AG20443 (cell line): ENCODE results near the gene DTNBP1.

Source experiments
- DNase-seq: peaks from one replicate; pipeline ENCODE4 v3.0.0; 2012; ENCODE audit warnings: low spot score, mixed read lengths

The DTNBP1 gene

DNA sequence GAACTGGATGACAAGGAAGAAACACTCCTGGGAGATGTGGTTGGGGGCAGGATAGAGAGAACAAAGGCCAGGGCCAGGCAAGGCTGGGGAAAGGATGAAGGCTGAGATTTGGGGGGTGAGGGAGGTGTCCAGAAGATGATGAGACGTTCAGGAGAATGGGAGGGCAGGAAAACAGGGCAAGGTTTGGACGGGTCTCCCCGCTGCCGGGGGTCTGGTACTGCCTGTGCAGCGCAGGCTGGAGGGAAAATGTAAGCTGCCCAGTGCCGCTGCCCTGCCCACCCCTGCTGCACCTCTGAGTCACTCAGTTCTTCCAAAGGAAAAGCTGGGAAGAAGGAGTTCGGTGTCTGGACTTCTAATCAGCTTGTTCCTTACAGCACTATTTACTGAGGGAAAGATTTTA is 130.9 kb downstream of the DTNBP1 start:
- DNase-seq: no peak

DNA sequence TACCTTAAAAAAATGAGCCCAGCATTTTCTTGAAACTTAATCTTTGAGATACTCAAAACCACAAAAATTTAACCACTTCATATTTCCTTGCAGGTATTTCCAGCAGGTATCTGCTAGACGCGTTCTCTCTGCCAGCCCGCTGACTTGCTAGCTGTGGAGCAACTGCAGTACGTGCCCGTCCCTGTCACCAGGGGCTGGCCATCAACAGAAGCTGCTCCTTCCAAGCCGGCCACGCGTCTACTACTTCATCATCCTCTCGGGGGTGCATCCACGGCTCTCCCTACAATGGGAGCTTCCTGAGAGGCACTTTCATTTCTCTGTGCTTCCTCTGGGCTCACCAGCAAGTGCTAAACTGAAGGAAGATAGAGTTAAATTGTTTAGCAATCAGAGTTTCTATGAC is 132.4 kb downstream of the DTNBP1 start:
- DNase-seq: no peak

DNA sequence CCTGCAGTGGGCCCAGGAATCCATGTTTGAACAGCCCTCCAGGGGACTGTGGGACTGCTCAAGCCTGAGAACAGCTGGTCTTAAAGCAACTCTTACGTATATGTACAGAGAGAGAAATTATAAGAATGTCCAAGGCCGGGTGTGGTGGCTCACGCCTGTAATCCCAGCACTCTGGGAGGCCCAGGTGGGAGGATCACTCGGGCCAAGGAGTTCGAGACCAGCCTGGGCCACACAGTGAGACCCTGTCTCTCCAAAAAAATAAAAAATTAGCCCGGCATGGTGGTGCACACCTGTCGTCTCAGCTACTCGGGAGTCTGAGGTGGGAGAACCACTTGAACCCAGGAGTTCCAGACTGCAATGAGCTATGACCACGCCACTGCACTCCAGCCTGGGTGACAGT is 134.0 kb downstream of the DTNBP1 start:
- no peak for DNase-seq

DNA sequence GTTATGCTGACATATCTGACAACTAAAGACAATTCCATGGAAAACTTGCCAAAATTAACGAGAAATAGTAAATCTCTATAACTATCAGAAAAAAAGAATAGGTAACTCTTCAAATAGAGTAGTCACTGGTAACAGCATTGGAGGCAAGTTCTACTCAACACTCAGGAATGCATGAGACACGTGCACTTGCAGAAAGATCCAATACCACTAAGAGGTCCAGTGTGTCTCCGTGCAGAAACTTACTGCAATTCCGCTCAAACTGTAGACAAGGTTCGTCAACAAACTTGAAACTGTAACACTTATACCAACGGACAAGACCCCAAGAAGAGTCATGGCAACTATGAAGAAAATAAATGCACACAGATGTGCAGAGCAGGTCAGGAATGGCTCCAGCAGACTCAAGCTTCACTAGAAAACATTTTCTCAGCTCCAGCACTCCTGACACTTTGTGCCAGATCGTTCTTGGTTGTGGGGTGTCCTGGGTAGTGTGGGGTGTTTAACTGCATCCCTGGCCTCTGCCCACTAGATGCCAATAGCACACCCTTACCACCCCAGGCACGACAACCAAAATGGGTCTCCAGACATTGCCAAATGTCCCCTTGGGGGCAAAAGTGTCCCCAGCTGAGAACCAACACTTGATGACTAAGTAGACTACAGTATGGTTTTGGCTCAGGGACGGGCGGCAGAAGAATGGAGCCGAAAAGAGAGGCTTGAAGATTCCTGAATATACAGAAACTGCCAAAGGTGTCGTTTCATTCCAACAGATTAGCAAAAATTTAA is 134.8 kb downstream of the DTNBP1 start:
- no peak for DNase-seq

DNA sequence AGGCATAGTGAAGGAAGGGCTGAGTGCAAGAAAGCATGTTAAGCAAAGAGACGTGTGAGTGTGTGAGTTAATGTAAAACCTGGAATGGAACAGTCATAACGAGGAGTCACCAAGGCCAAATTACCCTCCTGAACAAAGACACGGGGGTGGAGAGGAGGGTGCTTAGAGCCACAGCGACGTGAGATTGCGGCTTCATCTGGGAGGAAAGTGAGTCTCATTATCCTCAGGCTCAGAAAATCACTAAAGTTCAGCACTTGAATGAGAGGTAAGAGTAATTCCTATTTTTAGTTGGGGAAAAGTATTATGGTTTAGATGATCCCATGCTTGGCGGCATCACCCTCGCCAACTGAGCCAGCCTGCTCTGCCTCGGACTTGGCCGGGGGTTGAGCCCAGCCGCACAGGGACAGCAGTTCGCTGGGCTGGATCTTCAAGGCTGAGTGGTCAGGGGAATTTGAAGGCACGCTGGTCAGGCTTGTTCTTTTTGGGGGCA is 136.6 kb downstream of the DTNBP1 start:
- no peak for DNase-seq

DNA sequence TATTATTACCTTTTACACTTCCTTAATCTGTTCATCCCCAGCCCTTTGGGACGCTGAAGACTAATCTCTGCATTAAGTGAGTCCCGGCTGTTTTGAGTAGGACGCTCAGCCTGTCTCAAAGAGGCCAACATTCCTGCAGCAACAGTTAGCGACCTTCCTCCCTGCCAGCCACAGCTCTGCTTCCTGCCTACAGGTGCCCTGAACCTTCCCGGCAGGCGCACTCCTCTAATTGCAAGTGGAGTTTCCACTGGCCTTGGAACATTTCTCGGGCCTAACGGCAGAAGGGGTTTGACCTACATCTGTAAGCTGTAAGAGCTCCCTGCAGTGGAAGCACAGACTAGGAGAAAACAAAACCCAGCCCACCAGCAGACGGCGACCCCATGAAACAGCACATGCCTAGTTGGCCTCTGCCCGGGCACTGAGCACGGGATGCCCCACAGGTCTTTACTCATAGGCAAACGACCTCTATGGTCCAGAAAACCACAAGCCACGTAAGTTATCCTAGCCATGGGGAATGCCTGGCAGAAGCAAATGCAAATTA is 137.9 kb downstream of the DTNBP1 start:
- DNase-seq: no peak

DNA sequence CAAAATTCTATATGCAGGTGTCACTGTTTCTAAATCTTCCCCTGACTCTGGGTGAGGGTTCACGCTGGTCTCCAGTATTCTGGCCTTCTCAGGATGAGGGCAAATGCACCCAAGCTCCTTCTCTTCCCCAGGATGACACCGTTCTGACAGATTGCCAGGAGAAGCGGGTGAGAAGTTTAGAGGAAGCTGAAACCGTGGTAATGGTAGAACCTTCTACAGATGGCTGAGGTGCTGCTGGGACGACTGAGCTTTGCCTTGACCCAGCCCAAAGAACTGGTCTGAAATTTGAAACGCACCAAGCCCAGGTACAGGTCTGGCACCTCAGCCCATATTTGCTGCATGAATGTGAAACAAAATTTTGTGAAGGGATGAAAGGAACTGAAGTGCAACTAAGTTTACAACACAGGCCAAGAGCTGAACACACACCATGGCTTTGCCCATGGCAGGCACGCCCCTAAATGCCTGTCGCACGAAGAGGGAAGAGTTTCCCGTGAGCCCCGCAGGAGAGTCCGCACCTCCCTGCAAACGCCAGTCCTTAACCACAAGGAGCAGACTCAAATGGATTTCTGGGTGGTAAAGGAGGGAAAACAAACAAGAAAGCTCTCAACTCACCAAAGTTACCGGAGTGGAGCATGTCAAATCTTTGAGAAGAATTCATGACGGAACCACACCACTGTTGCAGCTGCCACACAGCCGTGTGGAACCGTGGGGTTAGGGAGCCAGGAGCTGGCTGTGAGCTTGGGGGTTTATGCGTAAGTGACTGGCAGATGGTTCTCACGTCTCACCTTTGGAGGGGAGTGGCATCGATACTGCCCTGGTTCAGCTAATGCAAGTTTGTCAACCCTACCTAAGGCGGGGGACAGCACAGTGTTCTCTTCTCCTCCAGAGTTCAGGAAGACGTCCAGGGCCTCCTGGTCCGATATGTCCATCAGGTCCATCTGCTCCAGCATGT is 138.9 kb downstream of the DTNBP1 start:
- DNase-seq: no peak

DNA sequence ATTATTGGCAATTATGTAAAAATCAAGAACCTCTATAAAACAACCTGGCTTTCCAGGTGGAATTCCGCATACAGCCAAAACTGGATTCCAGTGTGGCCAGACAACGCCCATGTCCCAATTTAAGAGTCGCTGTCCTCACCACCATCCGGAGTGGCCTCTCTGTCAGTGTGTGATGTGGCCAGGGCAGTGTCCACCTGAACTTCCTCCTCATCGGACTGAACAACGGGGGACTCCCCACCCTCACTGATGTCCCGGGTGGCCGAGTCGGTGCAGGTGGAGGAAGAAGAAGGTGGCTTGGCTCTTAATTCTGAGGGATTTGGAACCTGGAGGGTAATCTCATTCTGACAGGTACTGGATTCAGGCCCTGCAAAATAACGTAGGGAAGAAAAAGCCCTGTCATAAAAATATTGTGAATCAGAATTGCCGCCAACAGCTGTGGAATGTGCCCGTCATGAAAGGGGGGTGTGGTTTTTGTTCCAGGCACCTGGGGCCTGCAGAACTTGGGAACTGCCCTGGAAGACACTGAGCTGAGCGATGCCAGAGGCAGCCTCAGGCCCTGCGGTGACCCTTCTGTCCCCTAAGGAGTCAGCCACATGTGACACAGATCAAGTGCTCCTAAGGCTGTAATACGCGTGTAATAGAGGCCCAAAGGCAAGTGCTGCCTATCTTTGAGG is 139.8 kb downstream of the DTNBP1 start:
- no peak for DNase-seq

DNA sequence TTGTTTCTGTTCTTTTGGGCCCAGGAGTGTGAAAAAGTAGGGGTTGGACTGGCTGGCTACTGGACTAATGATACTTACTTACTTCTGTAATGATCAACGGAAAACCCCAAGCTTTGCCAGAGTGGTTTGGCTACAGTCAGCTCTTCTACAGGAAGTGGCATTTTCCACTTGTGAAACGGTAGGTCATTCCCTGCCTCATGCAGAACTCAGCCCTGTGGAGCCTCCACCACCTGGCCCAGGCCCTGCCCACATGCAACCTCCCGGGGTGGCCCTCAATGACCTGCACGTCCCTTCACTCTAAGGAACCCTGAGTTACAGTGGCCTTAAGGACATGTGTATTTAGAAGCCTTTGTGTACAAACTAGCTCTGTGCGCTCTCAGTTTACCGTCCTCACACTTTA is 140.4 kb downstream of the DTNBP1 start:
- no peak for DNase-seq

DNA sequence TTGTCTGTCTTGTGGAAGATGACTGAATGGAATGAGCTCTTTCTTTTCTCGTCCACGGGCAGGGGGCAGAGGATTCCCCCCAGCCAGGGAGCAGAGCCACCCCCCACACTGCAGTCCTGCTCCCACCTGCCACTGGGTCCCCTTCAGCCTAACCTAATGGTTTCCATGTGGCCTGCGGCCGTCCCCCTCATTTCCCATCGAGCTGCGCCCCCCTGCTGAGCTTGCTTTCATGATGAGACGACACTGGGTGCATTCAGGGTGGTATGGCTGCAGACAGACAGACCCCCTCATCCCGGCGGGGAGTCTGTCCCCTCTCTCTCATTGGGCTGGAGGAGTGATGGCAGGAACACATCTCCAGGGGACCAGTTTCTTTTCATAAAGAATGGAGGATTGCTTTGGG is 140.8 kb downstream of the DTNBP1 start:
- no peak for DNase-seq

DNA sequence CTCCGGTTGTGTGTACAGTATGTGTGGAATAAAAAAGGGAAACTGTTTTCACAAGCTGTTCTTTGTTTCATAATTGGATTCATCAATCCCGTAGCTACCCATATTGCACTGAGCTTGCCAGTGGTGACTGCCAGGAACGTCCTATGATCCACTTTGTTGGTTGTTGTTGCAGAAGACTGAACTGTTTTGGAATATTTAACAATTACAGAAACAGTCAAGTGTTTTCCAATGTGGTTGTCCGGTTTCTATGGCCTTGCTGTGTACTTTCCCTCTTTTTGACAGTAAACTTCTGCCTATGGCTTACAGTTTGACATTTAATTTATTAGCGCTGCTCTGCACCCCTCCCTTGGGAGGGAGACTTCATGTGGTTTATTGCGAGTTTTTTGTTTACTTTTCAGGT is 141.2 kb downstream of the DTNBP1 start:
- DNase-seq: no peak

DNA sequence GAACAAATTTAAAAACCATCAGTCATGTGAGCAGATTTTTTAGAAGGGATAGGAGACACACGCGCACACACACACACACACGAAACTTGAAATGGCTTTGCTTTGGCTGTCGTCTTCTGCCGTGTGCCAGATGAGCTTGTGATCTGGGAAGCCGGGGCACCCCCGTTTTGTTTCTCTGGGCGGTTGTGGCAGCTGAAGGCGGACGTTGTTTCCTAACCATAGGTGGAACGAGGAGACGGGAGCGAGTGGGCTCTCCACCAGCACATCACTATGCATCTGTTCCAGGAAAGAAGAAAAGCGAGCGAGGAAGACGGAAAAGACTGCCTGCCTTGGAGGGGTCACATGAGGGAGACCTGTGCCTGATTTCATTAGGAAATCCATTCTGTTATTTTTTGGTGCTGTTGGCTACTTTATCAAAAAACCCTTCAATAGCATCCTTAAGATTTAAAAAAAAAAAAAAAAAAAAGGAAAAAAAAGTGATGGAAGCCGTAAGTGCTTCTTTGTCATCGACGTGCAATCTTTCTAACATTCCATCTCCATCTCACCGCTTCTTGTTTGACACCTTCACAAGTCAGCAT is 142.1 kb downstream of the DTNBP1 start:
- DNase-seq: no peak

DNA sequence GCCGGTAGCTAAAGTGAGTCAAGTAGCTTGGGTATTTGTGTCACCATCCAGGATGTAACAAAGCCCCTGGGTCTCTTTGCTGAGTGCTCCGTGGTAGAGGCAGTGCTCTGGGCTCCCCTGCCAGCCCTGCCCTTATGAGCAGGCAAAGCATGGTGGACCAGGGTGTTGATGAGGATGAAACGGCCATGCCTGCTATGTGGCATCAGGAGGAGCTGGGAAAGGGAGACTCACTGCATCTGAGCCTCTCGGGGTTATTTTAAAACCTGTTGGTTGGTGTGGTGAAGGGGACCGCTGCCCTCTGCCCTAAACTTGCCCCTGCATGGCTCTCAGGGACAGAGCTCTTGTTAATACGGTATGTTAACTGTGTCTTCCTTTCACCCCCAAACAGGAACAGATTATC is 143.1 kb downstream of the DTNBP1 start:
- DNase-seq: no peak

DNA sequence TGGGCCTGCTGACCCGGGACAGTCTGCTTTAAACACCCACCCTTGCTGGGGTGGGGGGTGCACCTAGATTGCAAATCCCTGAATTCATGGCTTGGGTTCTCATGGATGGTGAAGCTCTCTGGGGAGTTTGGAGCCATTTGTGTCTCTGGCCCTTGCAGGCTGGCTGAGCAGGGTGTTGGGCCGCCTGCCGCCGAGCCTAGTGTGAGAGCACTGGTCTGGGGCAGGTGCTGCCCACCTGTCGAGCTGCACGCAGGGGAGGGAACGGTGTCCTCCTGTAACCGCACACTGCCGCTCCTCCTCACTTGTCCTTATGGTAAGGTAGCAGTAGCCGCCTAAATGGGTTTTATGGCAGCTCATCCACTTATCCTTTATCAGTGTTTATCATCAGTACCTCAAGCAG is 143.9 kb downstream of the DTNBP1 start:
- no peak for DNase-seq

DNA sequence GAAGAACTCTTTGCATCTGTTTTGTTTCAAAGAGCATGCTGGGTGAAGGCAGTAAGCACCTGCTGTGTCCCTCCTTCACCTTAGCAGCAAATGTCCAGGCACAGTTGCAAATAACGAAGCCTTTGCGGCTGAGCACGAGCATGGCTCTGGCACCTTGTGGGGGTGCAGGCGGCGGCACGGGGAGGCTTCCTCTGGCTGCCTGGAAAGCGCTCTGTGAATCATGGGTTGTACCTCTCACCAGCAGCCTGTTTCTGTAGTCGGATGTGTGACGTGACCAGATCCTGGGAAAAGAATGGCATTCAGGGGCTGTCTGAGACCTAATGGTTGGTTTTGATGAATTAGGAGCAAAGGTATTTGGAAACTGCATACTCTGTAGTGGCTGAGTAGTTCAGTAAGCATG is 144.8 kb downstream of the DTNBP1 start:
- no peak for DNase-seq

DNA sequence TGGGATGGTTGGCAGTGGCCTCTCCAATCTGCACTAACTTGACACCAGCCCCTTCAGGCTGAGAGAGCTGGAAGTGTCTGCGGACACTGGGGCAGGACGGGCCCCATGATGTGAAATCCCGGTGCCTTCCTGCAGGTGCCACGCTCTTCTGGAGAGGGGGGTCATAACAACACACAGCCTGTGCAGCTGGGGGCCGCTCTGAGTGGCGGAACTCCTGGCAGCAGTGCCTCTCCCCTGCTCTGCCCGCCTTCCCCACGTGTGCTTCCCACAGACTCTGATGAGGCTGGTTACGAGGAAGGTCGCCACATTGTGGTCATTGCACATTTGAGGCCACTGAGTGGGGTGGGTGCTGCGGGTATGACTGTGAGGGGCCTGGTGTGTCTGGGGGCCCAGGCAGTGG is 145.2 kb downstream of the DTNBP1 start:
- no peak for DNase-seq

DNA sequence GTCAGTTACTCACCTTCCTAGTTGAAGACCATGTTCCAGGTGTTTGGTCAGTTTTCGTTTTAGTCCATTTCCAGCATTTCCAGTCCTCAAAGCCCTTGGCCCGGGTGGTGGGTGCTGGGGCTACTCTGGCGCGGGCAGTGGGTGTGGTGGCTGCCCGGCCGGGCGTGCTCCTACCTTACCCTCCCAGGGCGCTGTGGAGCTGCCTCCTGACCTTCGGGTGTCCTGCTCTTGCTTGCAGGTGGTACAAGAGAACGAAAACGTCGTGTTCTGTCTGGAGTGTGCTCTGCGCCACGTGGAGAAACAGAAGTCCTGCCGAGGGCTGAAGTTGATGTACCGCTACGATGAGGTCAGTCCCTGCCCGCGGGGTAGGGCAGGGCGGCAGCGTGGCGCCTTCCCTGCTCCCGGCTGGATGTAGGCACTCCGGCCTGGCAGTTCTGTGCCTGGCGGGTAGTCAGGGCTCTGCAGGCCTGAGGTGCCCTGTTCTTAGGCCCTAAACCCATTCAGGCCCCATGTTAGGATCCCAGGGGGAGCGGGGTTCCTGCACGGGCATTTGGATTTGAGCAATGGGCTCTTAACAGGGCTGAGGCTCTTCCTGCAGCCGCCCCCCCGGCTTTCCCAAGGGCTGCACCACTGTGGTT is 145.8 kb downstream of the DTNBP1 start:
- DNase-seq: no peak

DNA sequence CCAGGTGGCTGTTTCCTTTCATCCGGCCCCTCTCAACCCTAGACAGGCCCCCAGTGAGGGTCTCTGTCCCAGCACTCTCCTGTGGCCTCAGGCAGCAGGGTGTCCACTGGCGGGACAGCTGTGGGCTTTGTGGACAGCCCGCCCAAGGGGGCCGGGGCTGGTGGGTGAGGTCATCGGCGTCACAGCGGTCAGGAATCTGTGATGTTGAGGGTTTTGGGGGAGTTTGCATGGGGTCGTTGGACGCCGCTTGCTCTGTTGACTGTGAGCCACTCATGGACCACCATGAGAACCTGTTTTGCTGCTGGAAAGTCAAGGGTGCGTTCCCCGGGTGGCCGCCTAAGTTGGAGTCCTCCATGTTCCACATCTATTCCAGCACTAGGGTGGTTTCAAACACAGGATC is 146.4 kb downstream of the DTNBP1 start:
- no peak for DNase-seq

DNA sequence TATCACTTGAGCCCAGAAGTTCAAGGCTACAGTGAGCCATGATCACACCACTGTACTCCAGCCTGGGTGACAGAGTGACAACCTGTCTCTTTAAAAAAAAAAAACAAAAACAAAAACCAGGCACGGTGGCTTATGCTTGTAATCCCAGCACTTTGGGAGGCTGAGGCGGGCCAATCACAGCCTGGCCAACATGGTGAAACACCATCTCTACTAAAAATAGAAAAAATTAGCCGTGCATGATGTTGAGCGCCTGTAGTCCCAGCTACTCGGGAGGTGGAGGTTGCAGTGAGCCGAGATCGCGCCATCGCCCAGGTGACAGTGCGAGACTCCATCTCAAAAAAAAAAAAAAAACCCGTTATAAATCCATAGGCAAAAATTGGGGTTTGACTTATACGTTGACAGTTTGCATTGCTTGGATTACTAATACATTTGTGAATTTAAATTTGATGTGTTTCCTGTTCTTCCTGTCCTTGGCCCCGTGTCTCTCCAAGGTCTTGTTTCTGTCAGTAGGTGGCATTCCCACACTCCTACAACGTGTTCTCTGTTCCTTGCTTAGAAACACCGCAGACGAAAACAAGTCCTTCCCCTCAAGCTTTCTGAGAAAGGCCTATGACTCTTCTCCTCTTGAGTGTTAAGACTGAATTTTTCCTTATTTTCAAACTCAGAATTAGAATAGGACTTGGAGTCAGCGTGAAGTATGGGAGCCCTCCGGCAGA is 147.0 kb downstream of the DTNBP1 start:
- DNase-seq: no peak

DNA sequence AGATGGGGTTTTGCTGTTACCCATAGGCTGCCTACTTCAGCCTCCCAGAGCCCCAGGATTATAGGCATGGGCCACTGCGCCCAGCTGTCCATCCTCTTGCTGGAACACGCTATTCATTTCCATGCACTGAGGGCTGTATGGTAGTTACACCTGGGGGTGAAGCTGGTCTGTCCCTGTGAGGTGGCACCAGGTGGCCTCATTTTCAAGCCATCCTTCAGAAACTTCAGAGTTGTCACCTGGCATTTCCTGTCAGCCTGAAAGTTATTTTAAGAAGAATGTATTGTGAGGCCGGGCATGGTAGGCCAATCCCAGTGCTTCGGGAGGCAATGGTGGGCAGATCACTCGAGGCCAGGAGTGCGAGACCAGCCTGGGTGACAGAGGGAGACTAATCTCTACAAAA is 147.6 kb downstream of the DTNBP1 start:
- no peak for DNase-seq
